HG02610 (cell line): ENCODE data around the gene MEF2C.

Experiments
- ATAC-seq: cut with Tn5 transposase; IDR thresholded peaks from one replicate; pipeline ENCODE4 v1.9.1; 2021; ENCODE audit warnings: mild to moderate bottlenecking, moderate library complexity; ENCODE audit not compliant: unreplicated experiment

The MEF2C gene

GRCh38 chr5:88677376-88677895 lies 205.5 kb downstream of the MEF2C start:
- ATAC-seq: no peak

GRCh38 chr5:88676637-88677375 lies 206.2 kb downstream of the MEF2C start:
- no peak for ATAC-seq

GRCh38 chr5:88675708-88676636 lies 207.0 kb downstream of the MEF2C start:
- ATAC-seq: peak; percentile 38

GRCh38 chr5:88675168-88675707 lies 207.7 kb downstream of the MEF2C start:
- ATAC-seq: peak; percentile 26

GRCh38 chr5:88674356-88675167 lies 208.4 kb downstream of the MEF2C start:
- ATAC-seq: peak; percentile 80

- no peak for ATAC-seq
Observed at GRCh38 chr5:88673253-88674105, 209.5 kb downstream of the MEF2C start.

GRCh38 chr5:88672644-88673252 lies 210.2 kb downstream of the MEF2C start:
- no peak for ATAC-seq

GRCh38 chr5:88671505-88672499 lies 211.2 kb downstream of the MEF2C start:
- ATAC-seq: no peak

- no peak for ATAC-seq
Observed at GRCh38 chr5:88671106-88671504, 211.9 kb downstream of the MEF2C start.

- ATAC-seq: no peak
Observed at GRCh38 chr5:88670461-88670860, 212.5 kb downstream of the MEF2C start.

- no peak for ATAC-seq
Observed at GRCh38 chr5:88669371-88670050, 213.5 kb downstream of the MEF2C start.

- ATAC-seq: peak; percentile 17
Observed at GRCh38 chr5:88667496-88668201, 215.3 kb downstream of the MEF2C start.
